GM12878 (cell line): ENCODE data around the gene KCNJ12. TPM values are rescaled to one million over a fixed set of nuclear protein-coding genes. Genes with fewer than 3 reads are reported as not detected.

ENCODE experiments used
- ATAC-seq: fragments of 200-7000 bp; cut with Tn5 transposase; 3 replicates; pipeline ENCODE4 v1.9.1; 2020; ENCODE audit warnings: mild to moderate bottlenecking, moderate library complexity
- BruUV-seq: library from RNA; stranded (reverse); fragments of 400-500 nt; replicated peaks from 2 replicates; lab custom pipeline; 2021; lab: Mats Ljungman, UMichigan
- CTCF ChIA-PET: fragments of 300-600 bp; sonication (Branson Sonifier 250); formaldehyde crosslinking; extraction: SDS; loops from one replicate; lab custom pipeline; 2021; ENCODE audit warnings: inconsistent platforms; lab: Yijun Ruan, JAX
- POLR2A ChIA-PET: fragments of 350-600 bp; formaldehyde crosslinking; extraction: SDS; loops from one replicate; lab custom pipeline; 2021; ENCODE audit warnings: inconsistent platforms; lab: Charles Lee
- RAD21 ChIA-PET: fragments of 300-600 bp; sonication (Branson Sonifier 250); formaldehyde crosslinking; loops from one replicate; lab custom pipeline; 2023; ENCODE audit warnings: antibody characterized with exemption; ENCODE audit not compliant: unreplicated experiment; lab: Charles Lee
- SMC1A ChIA-PET: fragments of 300-600 bp; sonication (Branson Sonifier 250); formaldehyde crosslinking; loops from one replicate; lab custom pipeline; 2023; ENCODE audit not compliant: unreplicated experiment, uncharacterized antibody; lab: Charles Lee
- DNase-seq: peaks from one replicate; pipeline ENCODE4 v3.0.0-alpha.2; 2011; ENCODE audit warnings: low read depth, low spot score
- FAIRE-seq: peaks from 3 replicates; lab custom pipeline; 2011; peaks lifted over from hg19 to GRCh38; lab: Jason Lieb, UNC
- H2AFZ ChIP-seq: 2 replicates; pipeline ENCODE4 v1.6.0; 2011; ENCODE audit warnings: low read depth, low read length, control low read depth; ENCODE audit not compliant: control insufficient read depth
- H3K27ac ChIP-seq: 2 replicates; pipeline ENCODE4 v1.5.1; 2011; ENCODE audit warnings: control low read depth; ENCODE audit not compliant: control insufficient read depth, insufficient read depth
- H3K27me3 ChIP-seq, 2 experiments: replicated peaks in 1 of 2; 2 replicates each; pipeline versions ENCODE4 v1.6.0 to v1.6.1; 2011; ENCODE audit warnings: low read length in 1 of 2; ENCODE audit not compliant: control insufficient read depth in 2 of 2, insufficient read depth in 2 of 2
- H3K36me3 ChIP-seq, 2 experiments: 2 replicates each; pipeline ENCODE4 v1.5.1; 2011; ENCODE audit warnings: low read length in 1 of 2; ENCODE audit not compliant: control insufficient read depth in 2 of 2, insufficient read depth in 2 of 2
- H3K4me1 ChIP-seq: 2 replicates; pipeline ENCODE4 v1.6.1; 2011; ENCODE audit warnings: mild to moderate bottlenecking, low read length, moderate library complexity, mixed read lengths; ENCODE audit not compliant: control insufficient read depth, insufficient read depth
- H3K4me2 ChIP-seq: 2 replicates; pipeline ENCODE4 v1.6.0; 2011; ENCODE audit warnings: control low read depth; ENCODE audit not compliant: control insufficient read depth, insufficient read depth
- H3K4me3 ChIP-seq: fragments of 200-600 bp; sonication (generic); 2 replicates; pipeline ENCODE4 v1.5.1; 2016
- H3K79me2 ChIP-seq: 2 replicates; pipeline ENCODE4 v1.6.0; 2011; ENCODE audit warnings: low read length; ENCODE audit not compliant: control insufficient read depth, insufficient read depth
- H3K9ac ChIP-seq: 2 replicates; pipeline ENCODE4 v1.8.0; 2011; ENCODE audit warnings: low read length, control low read depth, mixed read lengths; ENCODE audit not compliant: control insufficient read depth, insufficient read depth
- H3K9me3 ChIP-seq: replicated peaks from 3 replicates; pipeline ENCODE4 v1.5.1; 2011; ENCODE audit warnings: mild to moderate bottlenecking, low read length; ENCODE audit not compliant: control insufficient read depth, insufficient read depth
- H4K20me1 ChIP-seq: 2 replicates; pipeline ENCODE4 v1.6.0; 2011; ENCODE audit not compliant: control insufficient read depth, insufficient read depth
- BMI1 ChIP-seq: fragments of 450-650 bp; IDR thresholded peaks from 2 replicates; pipeline ENCODE4 v1.6.1; 2016; ENCODE audit warnings: mild to moderate bottlenecking, moderate library complexity, borderline replicate concordance
- CBFB ChIP-seq: IDR thresholded peaks from 2 replicates; pipeline ENCODE4 v1.6.1; 2016; ENCODE audit warnings: antibody characterized with exemption, low read depth
- CREB1 ChIP-seq: IDR thresholded peaks from 2 replicates; pipeline ENCODE4 v1.6.1; 2012; ENCODE audit warnings: low read depth, mild to moderate bottlenecking, inconsistent platforms
- EZH2 ChIP-seq: IDR thresholded peaks from 2 replicates; pipeline ENCODE4 v1.6.1; 2012; ENCODE audit warnings: low read depth, mild to moderate bottlenecking, control low read depth, inconsistent platforms, low read length, borderline replicate concordance; ENCODE audit not compliant: control insufficient read depth
- FOS ChIP-seq: IDR thresholded peaks from 3 replicates; pipeline ENCODE4 v1.6.1; 2011; ENCODE audit warnings: borderline replicate concordance; ENCODE audit not compliant: insufficient read length; ENCODE audit errors: extremely low read depth
- FOXK2 ChIP-seq: fragments of 450-650 bp; IDR thresholded peaks from 2 replicates; pipeline ENCODE4 v1.6.1; 2017; ENCODE audit warnings: mild to moderate bottlenecking, moderate library complexity
- GABPA ChIP-seq: IDR thresholded peaks from 2 replicates; pipeline ENCODE4 v1.6.1; 2014; ENCODE audit warnings: antibody characterized with exemption, low read depth, mild to moderate bottlenecking, inconsistent platforms
- MTA2 ChIP-seq: fragments of 450-650 bp; IDR thresholded peaks from 2 replicates; pipeline ENCODE4 v1.6.1; 2016; ENCODE audit warnings: low read depth, mild to moderate bottlenecking, moderate library complexity
- PKNOX1 ChIP-seq: fragments of 450-650 bp; IDR thresholded peaks from 2 replicates; pipeline ENCODE4 v1.6.1; 2016; ENCODE audit warnings: mild to moderate bottlenecking
- POU2F2 ChIP-seq: IDR thresholded peaks from 3 replicates; pipeline ENCODE4 v1.6.1; 2011; ENCODE audit warnings: low read depth, mild to moderate bottlenecking, low read length, borderline replicate concordance
- RAD51 ChIP-seq: fragments of 450-650 bp; IDR thresholded peaks from 2 replicates; pipeline ENCODE4 v1.6.1; 2016; ENCODE audit warnings: moderate library complexity, mild to moderate bottlenecking, inconsistent platforms
- SRF ChIP-seq, 2 experiments: IDR thresholded peaks; 2 replicates each; pipeline ENCODE4 v1.6.1; 2011; ENCODE audit warnings: low read depth in 2 of 2, low read length in 2 of 2, mild to moderate bottlenecking in 1 of 2, moderate library complexity in 1 of 2
- STAT1 ChIP-seq: fragments of 450-650 bp; conservative IDR thresholded peaks from 2 replicates; pipeline ENCODE4 v1.6.1; 2014; ENCODE audit warnings: antibody characterized with exemption, mild to moderate bottlenecking
- STAT3 ChIP-seq: IDR thresholded peaks from 2 replicates; pipeline ENCODE4 v1.6.1; 2011; ENCODE audit warnings: low read depth, low read length, improper control_type of control experiment
- WRNIP1 ChIP-seq: IDR thresholded peaks from 2 replicates; pipeline ENCODE4 v1.6.1; 2011; ENCODE audit warnings: low read depth, low read length, improper control_type of control experiment, borderline replicate concordance
- ZBED1 ChIP-seq: IDR thresholded peaks from 2 replicates; pipeline ENCODE4 v1.6.1; 2016; ENCODE audit warnings: borderline replicate concordance
- ZNF24 ChIP-seq: fragments of 450-650 bp; IDR thresholded peaks from 2 replicates; pipeline ENCODE4 v1.6.1; 2017; ENCODE audit warnings: antibody characterized with exemption, mild to moderate bottlenecking
- ZNF384 ChIP-seq: IDR thresholded peaks from 2 replicates; pipeline ENCODE4 v1.6.1; 2012; ENCODE audit warnings: low read depth, mild to moderate bottlenecking, low read length, improper control_type of control experiment, borderline replicate concordance
- WGBS: methylation state at CpG from one replicate; pipeline ENCODE4 v1.1.6; 2016; ENCODE audit warnings: low lambda C conversion rate; ENCODE audit not compliant: insufficient replicate concordance, insufficient coverage; ENCODE audit errors: missing lambda C conversion rate; 5-methylcytosine and 5-hydroxymethylcytosine counted together
- in situ Hi-C: fragments of 300-500 bp; cut with MboI; formaldehyde crosslinking; loops from 9 replicates; pipeline ENCODE4 v1.14.3; 2018; ENCODE audit warnings: mixed read lengths
- intact Hi-C: fragments of 100-400 bp; cut with micrococcal nuclease; formaldehyde crosslinking; loops from one replicate; pipeline ENCODE4 v1.14.2; 2022; ENCODE audit not compliant: unreplicated experiment
- polyA plus RNA-seq, 11 experiments: library from polyadenylated mRNA; depleted of rRNA in 4 of 11; unstranded in 6 of 11; stranded (reverse) in 5 of 11; fragments of >200 nt; fragmentation: Nextera tagmentation in 4 of 11; fragmentation: Illumina TruSeq in 1 of 11; extraction: Ambion mirVana in 4 of 11; extraction: Trizol in 1 of 11; gene quantifications; 1 replicate in 1 of 11; 2 replicates in 10 of 11; pipeline versions ENCODE4 v1.2.1 to v1.2.3, GENCODE V29; 2011 to 2016; ENCODE audit warnings: inconsistent platforms in 2 of 11, missing spikeins in 2 of 11, low read depth in 1 of 11
- total RNA-seq, 4 experiments: library from RNA; depleted of rRNA in 3 of 4; stranded (reverse); fragments of >200 nt in 3 of 4; fragmentation: Illumina TruSeq in 1 of 4; extraction: Trizol in 1 of 4; gene quantifications; 2 replicates each; pipeline versions ENCODE4 v1.2.1 to v1.2.3, GENCODE V29; 2013 to 2021

The KCNJ12 gene
- total and polyA plus RNA-seq, 10 of the 15 experiments (the other 5 are each of a cell fraction or from before 2014, with no cell fraction given) = 0.04 to 0.21 (median 0.09) TPM; not detected in 3

GRCh38 chr17:21451975-21452374, 75.8 kb downstream of the KCNJ12 start:
- H3K9ac ChIP-seq = no peak overlapping the region
- no peaks in the 10 kb centered on the region for H3K79me2 ChIP-seq
- ATAC-seq (no peak), DNase-seq (no peak), FAIRE-seq (no peak)
- intact Hi-C loops = loop anchor here (2.0 to 10.0 kb wide), 2 partner anchors 171 to 327 kb away; partner anchors contain the start of gene DHRS7B
- ChIA-PET RAD21 (no interaction called here), POLR2A (no interaction called here), SMC1A (no interaction called here), CTCF (no interaction called here)
- H2AFZ ChIP-seq = no peak overlapping the region
- no peak overlapping the region for H3K4me2 ChIP-seq
- 66% methylated on average over 9 of the region's 9 CpGs for WGBS
- H3K27me3 ChIP-seq = no peaks in the 10 kb centered on the region
- TF ChIP-seq MTA2 (no peak), STAT3 (no peak), GABPA (no peak), SRF (IDR thresholded peaks at IDR 0.05; ENCODE audit: low read depth in 2 of 2, low read length in 2 of 2) (no peak), EZH2 (no peak), CBFB (no peak), PKNOX1 (no peak), ZBED1 (no peak), STAT1 (no peak), ZNF24 (no peak), RAD51 (no peak), ZNF384 (no peak), FOXK2 (no peak), WRNIP1 (no peak), CREB1 (no peak), BMI1 (no peak), POU2F2 (no peak), FOS (no peak)
- H3K4me1 ChIP-seq = no peaks in the 10 kb centered on the region
- no peak overlapping the region for H3K4me3 ChIP-seq
- H4K20me1 ChIP-seq = no peaks in the 10 kb centered on the region
- H3K36me3 ChIP-seq = no peaks in the 10 kb centered on the region
- no peak overlapping the region for H3K27ac ChIP-seq
- no peaks in the 10 kb centered on the region for H3K9me3 ChIP-seq
- in situ Hi-C loops = no loop called here
- BruUV-seq = no TSS peak
